ENCODE measurements around the gene KRT6B. TPM values are rescaled to one million over a fixed set of nuclear protein-coding genes. Genes with fewer than 3 reads are reported as not detected.

Gene KRT6B
- total and polyA plus RNA-seq, 2 of the 8 experiments (the other 6 are each of a cell fraction or from before 2014, with no cell fraction given) = not detected

- TF ChIP-seq SP4 (IDR thresholded peaks at IDR 0.05; ENCODE audit: low read length) = no peak
- H3K56ac ChIP-seq (replicated peaks; ENCODE audit: insufficient read length, low read depth, low read length) = no peak overlapping the region
- H3K14ac ChIP-seq (ENCODE audit: insufficient read length) = no peak overlapping the region
- POLR2A ChIA-PET (ENCODE audit: partially characterized antibody) = no interaction called here
- no peak overlapping the region for H2AK5ac ChIP-seq (ENCODE audit: low read depth, low read length)
- H2AFZ ChIP-seq (ENCODE audit: low read length) = no peak overlapping the region
- no peak overlapping the region for H2BK120ac ChIP-seq (replicated peaks; ENCODE audit: low read depth, low read length)
- H3K27me3 ChIP-seq (replicated peaks in 1 of 4; ENCODE audit: control insufficient read depth in 3 of 4, extremely low read depth in 1 of 4, insufficient read depth in 3 of 4, low read length in 3 of 4) = no peaks in the 10 kb centered on the region; a peak in 1 of 7 replicates
- CTCF ChIA-PET (ENCODE audit: partially characterized antibody) = interaction anchor here (0.9 to 3.1 kb wide), 2 partner anchors 45 to 103 kb away, joined by 3 to 20 read pairs; no protein-coding TSS in a partner anchor
- H3K18ac ChIP-seq (ENCODE audit: extremely low read depth, low read length) = no peak overlapping the region
- no peaks in the 10 kb centered on the region; the same call in 1 of the 2 replicates for H3K23me2 ChIP-seq (ENCODE audit: low read depth, low read length)
- no peaks in the 10 kb centered on the region for H3K36me3 ChIP-seq (ENCODE audit: control insufficient read depth in 2 of 4, insufficient read depth in 4 of 4, low read length in 3 of 4)
- H2BK15ac ChIP-seq (ENCODE audit: low read length) = no peak overlapping the region
- no peak overlapping the region for H3K4me2 ChIP-seq (ENCODE audit: insufficient read depth in 1 of 2, low read depth in 2 of 2, low read length in 2 of 2)
- H3K9me3 ChIP-seq (ENCODE audit: insufficient read depth in 2 of 2, low read depth in 1 of 2, low read length in 1 of 2) = no peaks in the 10 kb centered on the region
- no peak overlapping the region for H2BK20ac ChIP-seq (ENCODE audit: low read length)
- no peaks in the 10 kb centered on the region for H3K79me2 ChIP-seq (ENCODE audit: control insufficient read depth in 1 of 2, insufficient read depth in 2 of 2, low read length in 2 of 2)
- H4K20me1 ChIP-seq (replicated peaks in 1 of 2; ENCODE audit: control insufficient read depth in 1 of 2, insufficient read depth in 2 of 2, low read length in 2 of 2) = no peaks in the 10 kb centered on the region
- H2BK12ac ChIP-seq (ENCODE audit: low read depth, low read length) = no peak overlapping the region
- no peak overlapping the region for H2BK5ac ChIP-seq (ENCODE audit: low read depth, low read length)
- H3K4me3 ChIP-seq (ENCODE audit: extremely low read depth in 1 of 4, insufficient read depth in 2 of 4, low read depth in 3 of 4, low read length in 4 of 4) = no peak overlapping the region
- no peak overlapping the region for H3K4ac ChIP-seq (replicated peaks; ENCODE audit: insufficient read length, low read depth, low read length)
- no peak overlapping the region for H4K5ac ChIP-seq (ENCODE audit: insufficient read length, low read depth, low read length)
- no peak overlapping the region for H3K27ac ChIP-seq (ENCODE audit: low read depth, low read length)
- FAIRE-seq (no peak), DNase-seq (ENCODE audit: low read depth in 1 of 2, low spot score in 2 of 2) (no peak)
- H4K8ac ChIP-seq (ENCODE audit: extremely low read depth, insufficient read depth, low read length) = no peak overlapping the region
- no peak overlapping the region for H3K9ac ChIP-seq (replicated peaks in 1 of 4; ENCODE audit: extremely low read depth in 1 of 4, low read depth in 3 of 4, low read length in 3 of 4)
- no peak overlapping the region for H4K91ac ChIP-seq (replicated peaks; ENCODE audit: insufficient read length, low read length)
- 67% methylated on average over 1 of the region's 1 CpG; no CpG with 5 or more reads in 1 of the 2 experiments for WGBS, 2 experiments (ENCODE audit: extremely low coverage in 1 of 2, insufficient coverage in 1 of 2, insufficient read length in 1 of 2, insufficient replicate concordance in 2 of 2, low coverage in 1 of 2, low lambda C conversion rate in 2 of 2, missing lambda C conversion rate in 1 of 2)
- H3K79me1 ChIP-seq (ENCODE audit: low read depth, low read length) = no peaks in the 10 kb centered on the region
- peaks cover 5 to 10% (median 8%) of the 10 kb centered on the region in 4 experiments; a peak in 6 of 7 replicates for H3K4me1 ChIP-seq (replicated peaks in 1 of 4; ENCODE audit: control insufficient read depth in 3 of 4, insufficient read depth in 4 of 4, low read length in 3 of 4)
- no peak overlapping the region for H3K23ac ChIP-seq (ENCODE audit: insufficient read length)
Measured at GRCh38 chr12:52498946-52499345, 47.0 kb upstream of the KRT6B start.
